HCT116 (cell line): ENCODE results near the gene CXorf49B. TPM values are rescaled to one million over a fixed set of nuclear protein-coding genes. Genes with fewer than 3 reads are reported as not detected.
"Not testable (repeated sequence)": the region's sequence is repeated elsewhere in the genome, so short reads cannot be mapped to it uniquely, and the experiment has no call there.

Experiments used
- ATAC-seq: fragments of 200-7000 bp; cut with Tn5 transposase; 2 replicates; pipeline ENCODE4 v1.9.1; 2020; ENCODE audit warnings: mild to moderate bottlenecking, moderate library complexity
- BruUV-seq: library from RNA; stranded (reverse); fragments of 400-500 nt; replicated peaks from 2 replicates; lab custom pipeline; 2021; lab: Mats Ljungman, UMichigan
- CTCF ChIA-PET: fragments of 300-600 bp; sonication (Branson Sonifier 250); formaldehyde crosslinking; loops from one replicate; lab custom pipeline; 2021; ENCODE audit warnings: antibody characterized with exemption; lab: Charles Lee
- POLR2A ChIA-PET: fragments of 300-600, 350-600 bp; sonication (Branson Sonifier 250); formaldehyde crosslinking; loops from one replicate; lab custom pipeline; 2021; ENCODE audit warnings: antibody characterized with exemption; lab: Charles Lee
- RAD21 ChIA-PET, 2 experiments: fragments of 300-600 bp; sonication (Branson Sonifier 250); formaldehyde crosslinking; loops; one replicate each; lab custom pipeline; 2023; ENCODE audit warnings: low total read pairs in 2 of 2; ENCODE audit not compliant: uncharacterized antibody in 2 of 2, unreplicated experiment in 2 of 2, low non-redundant PET in 1 of 2; lab: Charles Lee
- DNase-seq: peaks from one replicate; pipeline ENCODE4 v3.0.0-alpha.2; 2010; ENCODE audit warnings: low read depth, low spot score
- H2AFZ ChIP-seq: fragments of 200-600 bp; shearing (Covaris generic), sonication (generic); 2 replicates; pipeline ENCODE4 v1.6.1; 2017; ENCODE audit warnings: low read depth, mixed run types, mixed read lengths, antibody characterized with exemption, low read length; ENCODE audit not compliant: poor library complexity, severe bottlenecking
- H3K27ac ChIP-seq: 2 replicates; pipeline ENCODE4 v1.5.1; 2012; ENCODE audit warnings: low read depth, low read length
- H3K27me3 ChIP-seq: fragments of 200-600 bp; sonication (generic); 2 replicates; pipeline ENCODE4 v1.6.1; 2016; ENCODE audit warnings: mixed run types, low read length, mixed read lengths; ENCODE audit not compliant: insufficient read depth
- H3K36me3 ChIP-seq, 2 experiments: fragments of 200-500 bp in 1 of 2; fragments of 200-600 bp in 1 of 2; sonication (Bioruptor generic) in 1 of 2; sonication (generic) in 1 of 2; 2 replicates each; pipeline versions ENCODE4 v1.5.1 to v1.6.1; 2014 to 2016; ENCODE audit warnings: low read length in 2 of 2, inconsistent platforms in 1 of 2, mixed read lengths in 1 of 2, mixed run types in 1 of 2; ENCODE audit not compliant: insufficient read depth in 2 of 2, control insufficient read depth in 1 of 2
- H3K4me1 ChIP-seq, 2 experiments: fragments of 200-600 bp in 1 of 2; sonication (generic) in 1 of 2; 2 replicates each; pipeline versions ENCODE4 v1.5.1 to v1.6.1; 2012 to 2017; ENCODE audit warnings: low read length in 2 of 2, inconsistent platforms in 1 of 2, mild to moderate bottlenecking in 1 of 2, mixed read lengths in 1 of 2, mixed run types in 1 of 2, moderate library complexity in 1 of 2; ENCODE audit not compliant: insufficient read depth in 2 of 2, control insufficient read depth in 1 of 2
- H3K4me2 ChIP-seq: fragments of 200-600 bp; sonication (generic); 2 replicates; pipeline ENCODE4 v1.6.1; 2017; ENCODE audit warnings: mixed run types, low read length, mixed read lengths
- H3K4me3 ChIP-seq, 2 experiments: fragments of 200-600 bp in 1 of 2; sonication (generic) in 1 of 2; replicated peaks in 1 of 2; 2 replicates each; pipeline ENCODE4 v1.5.1; 2011 to 2016; ENCODE audit warnings: low read length in 2 of 2, control low read depth in 1 of 2, low read depth in 1 of 2, mild to moderate bottlenecking in 1 of 2, mixed read lengths in 1 of 2, mixed run types in 1 of 2
- H3K79me2 ChIP-seq: fragments of 200-600 bp; sonication (generic); 2 replicates; pipeline ENCODE4 v1.6.1; 2017; ENCODE audit warnings: mild to moderate bottlenecking, mixed run types, low read length, moderate library complexity, mixed read lengths; ENCODE audit not compliant: insufficient read depth
- H3K9ac ChIP-seq: fragments of 200-600 bp; sonication (generic); 2 replicates; pipeline ENCODE4 v1.6.1; 2016; ENCODE audit warnings: low read length, mixed read lengths
- H3K9me2 ChIP-seq: fragments of 200-600 bp; sonication (generic), shearing (Covaris generic); 2 replicates; pipeline ENCODE4 v1.6.1; 2017; ENCODE audit warnings: mixed run types, mild to moderate bottlenecking, moderate library complexity; ENCODE audit not compliant: insufficient read depth
- H3K9me3 ChIP-seq, 2 experiments: fragments of 200-500 bp in 1 of 2; fragments of 200-600 bp in 1 of 2; sonication (Bioruptor generic) in 1 of 2; sonication (generic) in 1 of 2; 2 replicates each; pipeline ENCODE4 v1.6.1; 2014 to 2017; ENCODE audit warnings: low read length in 2 of 2, mixed read lengths in 2 of 2, inconsistent platforms in 1 of 2, low read depth in 1 of 2, mild to moderate bottlenecking in 1 of 2, mixed run types in 1 of 2, moderate library complexity in 1 of 2; ENCODE audit not compliant: control insufficient read depth in 1 of 2, insufficient read depth in 1 of 2
- H4K20me1 ChIP-seq: fragments of 200-600 bp; sonication (generic), shearing (Covaris generic); 2 replicates; pipeline ENCODE4 v1.6.1; 2017; ENCODE audit warnings: mixed run types, mild to moderate bottlenecking, moderate library complexity; ENCODE audit not compliant: insufficient read depth
- intact Hi-C: fragments of 100-400 bp; cut with micrococcal nuclease; formaldehyde crosslinking; loops from 2 replicates; pipeline ENCODE4 v1.10.0; 2022
- total RNA-seq: library from RNA; stranded (reverse); gene quantifications from one replicate; pipeline ENCODE4 v1.2.1, GENCODE V29; 2021; ENCODE audit not compliant: unreplicated experiment

Gene CXorf49B
- total RNA-seq, 1 experiment from 2014 or later, result not detected

DNA sequence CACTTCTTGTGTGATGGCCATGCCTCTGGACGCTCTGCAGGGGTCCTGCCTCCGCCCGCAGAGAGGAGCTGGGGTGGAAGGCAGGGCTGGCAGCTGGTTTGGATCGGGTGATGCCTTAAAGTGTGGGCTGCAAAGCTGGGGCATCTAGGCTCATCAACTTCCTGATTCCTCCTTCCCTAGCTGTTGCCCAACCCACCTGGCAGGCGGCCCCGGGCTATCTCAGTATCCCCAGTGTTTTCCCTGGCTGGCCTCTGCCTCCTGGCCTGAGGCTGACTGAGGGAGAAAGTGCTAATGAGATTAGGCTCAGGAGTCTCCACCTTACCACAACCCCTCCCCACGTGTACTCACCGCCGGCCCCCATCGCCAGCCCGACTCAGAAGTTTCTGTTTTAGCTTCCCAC is 1.7 kb downstream of the CXorf49B start:
- H3K9me2 ChIP-seq, H2AFZ ChIP-seq, H3K4me3 ChIP-seq, ATAC-seq, POLR2A ChIA-PET, H3K4me1 ChIP-seq, H3K79me2 ChIP-seq, H3K27ac ChIP-seq, H3K27me3 ChIP-seq, intact Hi-C loops, H3K9ac ChIP-seq, CTCF ChIA-PET, RAD21 ChIA-PET, BruUV-seq, H3K9me3 ChIP-seq, H3K36me3 ChIP-seq, DNase-seq, H3K4me2 ChIP-seq, H4K20me1 ChIP-seq: not testable (repeated sequence)

DNA sequence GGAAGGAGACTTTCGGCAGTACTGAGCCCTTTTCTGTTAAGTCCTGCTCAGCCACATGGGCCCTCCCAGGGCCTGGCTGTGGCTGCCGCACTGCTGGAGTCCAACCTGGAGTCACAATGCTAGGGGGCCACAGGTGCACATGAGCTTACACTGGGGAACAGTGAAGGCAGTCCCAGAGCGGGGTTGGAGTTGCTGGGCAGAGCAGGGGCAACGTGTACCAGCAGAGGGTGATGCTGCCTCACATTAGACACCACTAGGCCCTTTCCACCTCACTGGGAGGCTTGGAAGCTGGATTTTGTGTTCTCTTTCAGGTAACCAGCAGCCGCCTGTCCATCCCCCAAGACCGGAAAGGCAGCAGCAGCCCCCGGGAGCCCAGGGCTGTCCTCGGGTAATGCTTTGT is 2.5 kb downstream of the CXorf49B start:
- H2AFZ ChIP-seq, H3K4me1 ChIP-seq, intact Hi-C loops, CTCF ChIA-PET, H3K27me3 ChIP-seq, H3K79me2 ChIP-seq, H3K9me2 ChIP-seq, H3K9me3 ChIP-seq, RAD21 ChIA-PET, H3K4me2 ChIP-seq, H4K20me1 ChIP-seq, DNase-seq, H3K4me3 ChIP-seq, POLR2A ChIA-PET, BruUV-seq, H3K27ac ChIP-seq, H3K36me3 ChIP-seq, H3K9ac ChIP-seq: not testable (repeated sequence)
- ATAC-seq, result 0 out of 2 replicates have a peak, but pooled peaks have one; percentile 47

DNA sequence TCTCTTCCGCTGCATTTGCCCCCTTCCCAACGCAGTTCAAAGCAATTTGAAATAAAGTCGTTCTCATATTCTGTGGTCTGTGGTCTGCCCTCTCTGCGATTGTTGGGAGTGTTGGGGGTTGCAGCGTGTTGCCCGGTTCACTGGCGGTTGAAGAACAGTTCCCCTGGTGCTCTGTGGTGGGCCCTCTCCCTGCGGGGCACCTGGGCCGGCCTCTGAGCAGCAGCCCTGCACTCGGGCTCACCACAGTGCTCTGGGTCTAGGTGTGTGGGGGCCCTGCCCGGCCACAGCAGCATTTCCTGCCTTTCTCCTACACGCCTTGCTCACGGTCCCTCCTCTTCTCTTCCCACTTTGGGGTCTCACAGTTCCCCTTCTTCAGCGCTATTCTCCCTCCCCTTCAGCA is 4.0 kb downstream of the CXorf49B start:
- CTCF ChIA-PET, H3K9ac ChIP-seq, H3K9me2 ChIP-seq, RAD21 ChIA-PET, H3K4me1 ChIP-seq, H3K9me3 ChIP-seq, H3K4me2 ChIP-seq, H2AFZ ChIP-seq, ATAC-seq, H3K79me2 ChIP-seq, BruUV-seq, H3K27ac ChIP-seq, H4K20me1 ChIP-seq, H3K4me3 ChIP-seq, POLR2A ChIA-PET, H3K36me3 ChIP-seq, H3K27me3 ChIP-seq, DNase-seq, intact Hi-C loops: not testable (repeated sequence)

DNA sequence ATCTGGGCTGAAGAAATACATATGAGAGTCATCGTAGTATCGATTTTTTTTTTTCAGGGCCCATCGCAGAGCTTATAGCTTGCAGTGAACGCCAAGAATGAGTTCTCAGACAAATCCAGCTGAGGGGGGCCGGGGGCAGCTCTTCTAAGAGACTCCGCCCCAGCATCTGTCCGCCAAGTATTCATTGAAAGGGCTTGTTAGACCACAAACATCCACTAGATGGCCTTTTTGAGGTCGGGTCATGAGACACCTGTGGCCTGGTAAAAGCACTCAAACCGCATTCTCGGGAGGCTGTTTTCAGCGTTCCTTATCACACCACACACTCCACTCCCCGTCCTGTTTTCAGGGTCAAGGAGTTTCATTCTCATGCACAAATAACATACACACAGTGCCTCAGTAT is 15.2 kb downstream of the CXorf49B start:
- H2AFZ ChIP-seq, POLR2A ChIA-PET, DNase-seq, H4K20me1 ChIP-seq, intact Hi-C loops, H3K36me3 ChIP-seq, H3K9ac ChIP-seq, RAD21 ChIA-PET, H3K9me3 ChIP-seq, H3K4me3 ChIP-seq, H3K9me2 ChIP-seq, H3K27ac ChIP-seq, H3K4me2 ChIP-seq, BruUV-seq, H3K27me3 ChIP-seq, H3K79me2 ChIP-seq, H3K4me1 ChIP-seq, CTCF ChIA-PET: not testable (repeated sequence)
- ATAC-seq, result peak; percentile 81
